ENCODE measurements around the gene LSR. TPM values are rescaled to one million over a fixed set of nuclear protein-coding genes. Genes with fewer than 3 reads are reported as not detected.
A peak's percentile ranks its signal among the peaks of the same experiment; 100 is the strongest.
"Not testable (repeated sequence)": the region's sequence is repeated elsewhere in the genome, so short reads cannot be mapped to it uniquely, and the experiment has no call there.

Gene LSR
- total RNA-seq, 1 experiment from 2014 or later, result 475 TPM

- DNase-seq (ENCODE audit: low spot score), result no peak
Observed at GRCh38 chr19:35219008-35219407, 29.8 kb upstream of the LSR start.

GRCh38 chr19:35220315-35220921 is 28.4 kb upstream of the LSR start:
- no peak for DNase-seq (ENCODE audit: low spot score)

GRCh38 chr19:35220973-35221590 is 27.7 kb upstream of the LSR start:
- not testable (repeated sequence) for DNase-seq (ENCODE audit: low spot score)

GRCh38 chr19:35222373-35223015 is 26.3 kb upstream of the LSR start:
- no peak for DNase-seq (ENCODE audit: low spot score)

- DNase-seq (ENCODE audit: low spot score), result no peak
Observed at GRCh38 chr19:35223084-35223790, 25.6 kb upstream of the LSR start.

GRCh38 chr19:35223862-35224505 is 24.8 kb upstream of the LSR start:
- DNase-seq (ENCODE audit: low spot score), result no peak

GRCh38 chr19:35224681-35225571 is 23.9 kb upstream of the LSR start:
- no peak for DNase-seq (ENCODE audit: low spot score)

- no peak for DNase-seq (ENCODE audit: low spot score)
Observed at GRCh38 chr19:35225951-35226350, 22.9 kb upstream of the LSR start.

- DNase-seq (ENCODE audit: low spot score), result no peak
Observed at GRCh38 chr19:35226748-35227147, 22.1 kb upstream of the LSR start.

- no peak for DNase-seq (ENCODE audit: low spot score)
Observed at GRCh38 chr19:35228177-35228930, 20.4 kb upstream of the LSR start, which contains the start of gene FAM187B. Gene FAM187B, minus strand, starts transcription at chr19:35228739. Its CDS starts 59 bp downstream, at chr19:35228680.

GRCh38 chr19:35229601-35230000 is 19.2 kb upstream of the LSR start:
- DNase-seq (ENCODE audit: low spot score), result no peak

GRCh38 chr19:35231956-35232645 is 16.7 kb upstream of the LSR start:
- DNase-seq (ENCODE audit: low spot score), result no peak

- DNase-seq (ENCODE audit: low spot score), result no peak
Observed at GRCh38 chr19:35232912-35233311, 15.9 kb upstream of the LSR start.

GRCh38 chr19:35236638-35237400 is 12.0 kb upstream of the LSR start:
- DNase-seq (ENCODE audit: low spot score), result peak; percentile 41

- DNase-seq (ENCODE audit: low spot score), result not testable (repeated sequence)
Observed at GRCh38 chr19:35239597-35239996, 9.2 kb upstream of the LSR start.

- no peak for DNase-seq (ENCODE audit: low spot score)
Observed at GRCh38 chr19:35240327-35240726, 8.5 kb upstream of the LSR start.

- no peak for DNase-seq (ENCODE audit: low spot score)
Observed at GRCh38 chr19:35241417-35241816, 7.4 kb upstream of the LSR start.

GRCh38 chr19:35246466-35247092 is 2.2 kb upstream of the LSR start:
- no peak for DNase-seq (ENCODE audit: low spot score)
